BE2C (cell line): ENCODE data around the gene HAGH.

Experiments
- DNase-seq: peaks from one replicate; pipeline ENCODE4 v3.0.0-alpha.2; 2020
- H3K27me3 ChIP-seq: fragments of 250-450 bp; sonication (Bioruptor Pico); 2 replicates; pipeline ENCODE4 v1.5.1; 2020; ENCODE audit warnings: mild to moderate bottlenecking
- H3K36me3 ChIP-seq: fragments of 250-450 bp; sonication (Bioruptor Pico); 2 replicates; pipeline ENCODE4 v1.5.1; 2020; ENCODE audit warnings: mild to moderate bottlenecking
- H3K4me1 ChIP-seq: fragments of 250-450 bp; sonication (Bioruptor Pico); 2 replicates; pipeline ENCODE4 v1.5.1; 2020
- H3K4me3 ChIP-seq: 2 replicates; pipeline ENCODE4 v1.5.1; 2011; ENCODE audit warnings: low read depth, low read length
- H3K9me3 ChIP-seq: fragments of 250-450 bp; sonication (Bioruptor Pico); 2 replicates; pipeline ENCODE4 v1.5.1; 2020
- TF ChIP-seq, protein P1 (sequence below): IDR thresholded peaks from 2 replicates; pipeline ENCODE4 v1.5.1; 2012; ENCODE audit warnings: mild to moderate bottlenecking, low read depth, low read length

HAGH gene

DNA sequence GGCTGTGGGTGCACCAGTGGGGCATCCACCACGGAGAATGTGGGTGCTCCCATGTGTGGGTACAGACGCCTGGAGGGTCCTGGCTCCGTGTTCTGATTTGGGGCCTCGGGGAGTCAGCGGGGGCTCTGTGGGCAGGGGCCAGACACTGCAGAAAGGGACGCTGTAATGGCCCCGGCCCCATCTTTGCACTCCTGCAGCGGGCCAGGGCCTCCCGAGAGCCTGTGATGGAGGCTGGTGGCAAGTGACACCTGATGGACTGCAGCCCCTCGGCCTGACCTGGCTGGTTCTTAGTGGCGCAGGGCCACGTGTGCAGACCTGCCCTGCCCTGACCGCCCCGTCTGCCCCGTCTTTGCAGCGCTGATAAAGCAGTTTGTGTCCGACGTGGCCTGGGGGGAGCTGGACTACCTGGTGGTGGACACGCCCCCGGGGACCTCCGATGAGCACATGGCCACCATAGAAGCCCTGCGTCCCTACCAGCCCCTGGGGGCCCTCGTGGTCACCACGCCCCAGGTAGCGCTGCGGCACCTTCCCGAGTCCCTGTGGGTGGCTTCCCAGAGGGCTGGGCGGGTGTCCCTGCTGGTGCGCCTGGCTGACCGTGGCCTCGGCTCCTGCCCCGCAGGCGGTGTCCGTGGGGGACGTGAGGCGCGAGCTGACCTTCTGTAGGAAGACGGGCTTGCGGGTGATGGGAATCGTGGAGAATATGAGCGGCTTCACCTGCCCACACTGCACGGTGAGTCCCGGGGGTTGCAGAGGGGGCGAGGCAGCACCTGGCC lies 39.1 kb downstream of the HAGH start:
- H3K4me1 ChIP-seq, result no peaks in the 10 kb centered on the region
- H3K36me3 ChIP-seq, result peaks cover 52% of the 10 kb centered on the region
- TF ChIP-seq, protein P1, sequence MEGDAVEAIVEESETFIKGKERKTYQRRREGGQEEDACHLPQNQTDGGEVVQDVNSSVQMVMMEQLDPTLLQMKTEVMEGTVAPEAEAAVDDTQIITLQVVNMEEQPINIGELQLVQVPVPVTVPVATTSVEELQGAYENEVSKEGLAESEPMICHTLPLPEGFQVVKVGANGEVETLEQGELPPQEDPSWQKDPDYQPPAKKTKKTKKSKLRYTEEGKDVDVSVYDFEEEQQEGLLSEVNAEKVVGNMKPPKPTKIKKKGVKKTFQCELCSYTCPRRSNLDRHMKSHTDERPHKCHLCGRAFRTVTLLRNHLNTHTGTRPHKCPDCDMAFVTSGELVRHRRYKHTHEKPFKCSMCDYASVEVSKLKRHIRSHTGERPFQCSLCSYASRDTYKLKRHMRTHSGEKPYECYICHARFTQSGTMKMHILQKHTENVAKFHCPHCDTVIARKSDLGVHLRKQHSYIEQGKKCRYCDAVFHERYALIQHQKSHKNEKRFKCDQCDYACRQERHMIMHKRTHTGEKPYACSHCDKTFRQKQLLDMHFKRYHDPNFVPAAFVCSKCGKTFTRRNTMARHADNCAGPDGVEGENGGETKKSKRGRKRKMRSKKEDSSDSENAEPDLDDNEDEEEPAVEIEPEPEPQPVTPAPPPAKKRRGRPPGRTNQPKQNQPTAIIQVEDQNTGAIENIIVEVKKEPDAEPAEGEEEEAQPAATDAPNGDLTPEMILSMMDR, result no peak
- H3K9me3 ChIP-seq, result no peaks in the 10 kb centered on the region
- DNase-seq, result no peak
- no peak overlapping the region for H3K4me3 ChIP-seq
- no peaks in the 10 kb centered on the region for H3K27me3 ChIP-seq

DNA sequence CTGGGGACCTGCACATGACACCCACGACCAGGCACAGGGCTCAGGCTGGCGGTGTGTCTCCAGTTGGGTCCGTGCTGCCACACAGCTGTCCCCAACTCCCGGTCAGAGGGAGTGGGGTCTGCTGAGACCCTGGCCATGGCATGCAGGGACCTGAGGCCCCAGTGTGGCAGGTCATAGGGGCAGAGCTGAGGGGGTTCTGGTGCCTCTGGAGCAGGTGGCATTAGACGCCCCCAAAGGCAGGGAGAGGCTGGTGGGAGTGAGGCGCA lies 39.6 kb downstream of the HAGH start:
- Histone ChIP-seq H3K4me3 (no peak overlapping the region), H3K36me3 (peaks cover 47% of the 10 kb centered on the region), H3K4me1 (no peaks in the 10 kb centered on the region), H3K9me3 (no peaks in the 10 kb centered on the region), H3K27me3 (no peaks in the 10 kb centered on the region)
- TF ChIP-seq, protein P1, result no peak
- DNase-seq, result no peak

- TF ChIP-seq, protein P1, result no peak
- Histone ChIP-seq H3K9me3 (no peaks in the 10 kb centered on the region), H3K4me3 (no peak overlapping the region), H3K4me1 (no peaks in the 10 kb centered on the region), H3K27me3 (no peaks in the 10 kb centered on the region), H3K36me3 (peaks cover 44% of the 10 kb centered on the region)
- no peak for DNase-seq
Observed at GRCh38 chr16:1786242-1787055, 40.2 kb downstream of the HAGH start.

DNA sequence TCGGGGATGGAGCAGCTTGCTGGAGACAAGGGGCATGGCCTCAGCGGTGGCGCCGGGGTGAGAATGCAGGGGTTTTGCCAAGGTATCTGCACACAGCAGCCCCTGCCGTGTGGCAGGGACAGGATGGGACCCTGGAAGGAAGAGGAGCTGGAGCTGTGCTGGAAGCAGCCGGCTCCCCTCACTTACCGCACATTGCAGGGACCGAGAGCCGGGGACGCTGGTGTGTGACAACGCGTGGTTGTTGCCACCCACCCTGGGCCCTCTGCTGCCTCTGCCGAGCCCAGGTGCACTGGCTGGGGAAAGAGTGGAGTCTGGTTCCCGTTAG lies 40.8 kb downstream of the HAGH start:
- no peaks in the 10 kb centered on the region for H3K9me3 ChIP-seq

GRCh38 chr16:1784977-1785845 lies 41.4 kb downstream of the HAGH start:
- no peak for DNase-seq
- Histone ChIP-seq H3K36me3 (peaks cover 41% of the 10 kb centered on the region), H3K4me3 (no peak overlapping the region), H3K4me1 (no peaks in the 10 kb centered on the region), H3K9me3 (no peaks in the 10 kb centered on the region), H3K27me3 (no peaks in the 10 kb centered on the region)
- TF ChIP-seq, protein P1, result no peak

More for the DNA sequence above, 40.8 kb downstream of the HAGH start:
- TF ChIP-seq, protein P1, result no peak
- H3K4me1 ChIP-seq, result no peaks in the 10 kb centered on the region
- no peaks in the 10 kb centered on the region for H3K27me3 ChIP-seq
- H3K4me3 ChIP-seq, result no peak overlapping the region
- peaks cover 41% of the 10 kb centered on the region for H3K36me3 ChIP-seq
- DNase-seq, result no peak
